SK-N-MC (cell line): ENCODE data around the gene CDC42BPB.

Experiments
- EZH2 ChIP-seq: fragments of 200-600 bp; sonication (generic); IDR thresholded peaks from one replicate; pipeline ENCODE4 v1.6.1; 2017; ENCODE audit warnings: antibody characterized with exemption
- FOXP2 ChIP-seq: optimal IDR thresholded peaks from 2 replicates; pipeline ENCODE3; 2011; ENCODE audit warnings: mild to moderate bottlenecking, moderate library complexity; ENCODE audit not compliant: insufficient read depth; ENCODE audit errors: extremely low read length, control extremely low read depth

DNA sequence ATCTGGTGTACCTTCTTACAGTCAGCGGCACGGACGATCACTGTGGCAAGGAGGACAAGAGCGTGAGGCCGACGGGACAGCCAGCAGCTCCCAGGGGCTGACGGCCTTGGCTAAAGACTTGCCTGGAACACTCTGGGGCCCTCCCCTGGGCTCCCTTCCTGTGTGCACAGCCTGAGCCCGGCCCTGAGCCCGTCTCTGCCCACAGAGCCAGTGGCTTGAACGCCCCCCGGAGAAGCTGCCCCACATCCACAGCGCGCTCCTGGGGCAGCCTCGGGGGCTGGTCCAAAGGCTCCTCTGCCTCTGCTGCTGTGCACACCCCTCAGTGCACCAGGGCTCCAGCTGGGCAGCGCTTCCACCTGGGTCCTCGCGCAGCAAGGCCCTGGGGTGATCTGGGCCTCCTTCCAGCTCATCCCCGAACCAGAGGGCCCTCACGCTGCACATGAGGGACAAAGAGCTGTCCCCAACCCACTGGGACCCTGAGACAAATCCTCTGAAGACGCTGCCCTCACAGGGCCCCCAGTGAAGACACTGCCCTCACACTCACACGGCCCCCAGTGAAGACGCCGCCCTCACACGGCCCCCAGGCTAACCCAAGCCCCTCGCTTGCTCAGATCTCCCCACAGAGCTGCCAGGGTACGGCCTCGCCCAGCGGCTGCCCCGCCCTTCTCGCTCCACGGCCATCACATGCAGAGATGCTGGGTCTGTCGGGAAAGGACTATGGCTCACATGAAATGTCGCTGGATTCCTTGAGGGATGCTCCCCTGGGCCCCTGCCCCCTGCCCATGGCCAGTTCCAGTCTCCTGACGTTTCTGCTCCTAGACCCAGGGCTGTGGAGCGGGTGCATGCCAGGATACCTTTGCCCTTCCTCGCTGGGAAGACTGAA is 112.7 kb downstream of the CDC42BPB start:
- TF ChIP-seq FOXP2, result no peak
- TF ChIP-seq EZH2, result no peak
